Stomach (tissue), 4 donors: ENCODE results near the gene BAIAP3.

ENCODE experiments used
- CTCF ChIP-seq, 7 experiments: fragments of 450-650 bp in 4 of 7; fragments of 200-600 bp in 3 of 7; sonication (generic) in 3 of 7; IDR thresholded peaks; one replicate each; pipeline ENCODE4 v1.5.1; 2016 to 2019; ENCODE audit warnings: antibody characterized with exemption in 7 of 7, control low read depth in 2 of 7, mild to moderate bottlenecking in 1 of 7
- EP300 ChIP-seq: sonication (generic); formaldehyde crosslinking; IDR thresholded peaks from one replicate; pipeline ENCODE4 v1.6.1; 2017; ENCODE audit warnings: antibody characterized with exemption
- POLR2A ChIP-seq, 4 donors: fragments of 450-650 bp; IDR thresholded peaks; one replicate each; pipeline ENCODE4 v1.6.1; 2016; ENCODE audit warnings: antibody characterized with exemption in 4 of 4, control low read depth in 2 of 4, mild to moderate bottlenecking in 1 of 4, moderate library complexity in 1 of 4
- POLR2AphosphoS5 ChIP-seq, 3 donors: sonication (generic); formaldehyde crosslinking; IDR thresholded peaks; one replicate each; pipeline ENCODE4 v1.6.1; 2016; ENCODE audit warnings: antibody characterized with exemption in 3 of 3

DNA sequence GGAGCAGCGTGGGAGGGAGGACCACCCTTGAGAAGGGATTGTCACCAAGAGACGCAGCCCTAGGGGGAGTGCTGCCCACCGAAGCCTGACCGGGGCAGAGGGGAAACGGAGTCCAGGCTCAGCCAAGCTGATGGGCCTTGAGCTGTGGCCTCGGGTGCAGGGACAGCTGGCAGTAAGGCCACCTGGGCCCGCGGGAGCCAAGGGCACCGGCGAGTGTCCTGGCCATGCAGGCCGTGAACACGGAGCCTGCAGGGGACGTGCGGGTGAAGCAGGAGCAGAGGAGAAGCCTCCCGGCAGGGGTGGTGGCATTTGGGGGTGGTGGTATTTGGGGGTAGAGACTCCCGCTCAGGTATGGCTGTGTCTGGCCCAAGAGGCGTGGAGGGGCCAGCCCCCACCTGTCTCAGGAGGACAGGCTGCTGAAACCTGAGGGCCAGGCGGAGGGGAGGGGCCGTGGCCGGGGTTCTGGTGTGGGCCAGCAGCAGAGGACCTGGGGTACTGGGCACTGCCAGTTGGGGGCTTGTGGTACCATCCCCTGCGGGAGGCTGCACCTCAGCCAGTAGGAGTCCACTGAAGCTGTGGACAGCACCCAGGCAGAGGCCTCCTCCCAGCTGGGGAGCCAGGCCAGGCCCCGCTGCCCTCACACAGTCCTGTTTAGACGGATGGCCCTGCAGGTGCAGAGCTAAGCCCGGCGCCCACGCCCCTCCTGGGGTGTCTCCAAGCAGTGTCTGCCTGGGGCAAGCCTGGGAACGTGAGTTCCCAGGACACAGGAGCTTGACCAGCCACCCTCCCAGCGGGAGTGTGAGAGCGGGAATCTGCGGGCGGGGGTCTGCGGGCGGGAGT is 22.8 kb downstream of the BAIAP3 start:
- no peak for TF ChIP-seq EP300
- no peak for TF ChIP-seq POLR2AphosphoS5 (IDR thresholded peaks at IDR 0.05)
- TF ChIP-seq CTCF (IDR thresholded peaks at IDR 0.05), result no peak
- no peak for TF ChIP-seq POLR2A (IDR thresholded peaks at IDR 0.05)
